Amygdala (tissue), 56 donors: ENCODE data around the gene SMIM34.
"Not testable (repeated sequence)": the region's sequence is repeated elsewhere in the genome, so short reads cannot be mapped to it uniquely, and the experiment has no call there.

Experiments
- DNase-seq, 56 donors: peaks; one replicate each; lab custom pipeline; 2025; lab: John Stamatoyannopoulos, UW

Gene SMIM34

DNA sequence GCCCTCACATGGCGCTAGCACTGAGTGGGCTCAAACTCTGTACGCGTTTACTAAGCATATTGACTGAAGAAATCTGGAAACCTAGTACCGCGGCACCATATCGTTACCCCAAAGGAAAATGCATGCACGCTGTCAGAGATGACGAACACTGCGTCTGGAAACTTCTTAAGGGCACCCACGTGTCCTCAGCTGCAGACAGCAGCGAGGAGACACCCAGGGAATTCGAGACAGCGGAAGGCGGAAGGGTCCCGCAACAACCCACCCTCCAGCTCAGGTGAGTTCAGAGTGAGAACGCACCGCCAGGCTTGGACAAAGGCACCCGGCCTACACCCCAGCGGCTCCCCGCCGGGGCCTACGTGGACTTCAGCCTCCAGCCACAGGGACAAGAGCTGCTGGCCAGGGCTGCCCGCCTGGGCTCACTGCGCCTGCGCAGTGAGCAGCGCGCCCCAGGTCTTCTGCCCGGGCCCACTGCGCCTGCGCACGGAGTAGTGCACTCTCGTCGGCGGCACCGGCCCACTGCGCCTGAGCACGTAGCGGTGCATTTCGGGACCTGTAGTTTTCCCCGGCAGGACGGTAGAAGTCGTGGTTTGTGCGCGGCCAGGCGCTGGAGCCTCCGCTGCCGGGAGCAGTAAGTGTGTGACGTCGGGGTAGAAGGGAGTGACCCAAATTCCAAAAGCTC, 48.7 kb downstream of the SMIM34 start, which contains the start of gene SMIM11:
SMIM11 (plus strand) TSS at position 568 of the 679 bp plus-strand sequence. CDS start 3,998 bp downstream, outside the sequence.
- not testable (repeated sequence) for DNase-seq

DNA sequence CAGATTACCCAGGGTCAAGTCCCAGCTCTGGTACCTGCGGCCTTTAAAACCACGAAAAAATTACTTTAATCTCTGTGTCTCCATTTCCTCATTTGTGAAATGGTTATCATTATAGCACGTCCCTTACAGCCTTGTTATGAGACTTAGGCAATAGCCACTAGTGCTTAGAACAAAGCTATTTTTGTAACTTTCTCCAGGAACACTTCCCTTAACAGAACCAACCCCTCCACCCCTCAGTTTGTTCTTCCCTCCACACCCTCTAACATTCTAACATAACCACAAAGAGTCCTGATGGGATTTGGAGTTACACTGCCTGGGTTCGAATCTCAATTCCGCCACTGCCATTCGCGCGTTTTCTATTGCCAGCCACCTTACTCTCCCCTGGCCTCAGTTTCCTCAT, 49.3 kb downstream of the SMIM34 start:
- DNase-seq: not testable (repeated sequence)

DNA sequence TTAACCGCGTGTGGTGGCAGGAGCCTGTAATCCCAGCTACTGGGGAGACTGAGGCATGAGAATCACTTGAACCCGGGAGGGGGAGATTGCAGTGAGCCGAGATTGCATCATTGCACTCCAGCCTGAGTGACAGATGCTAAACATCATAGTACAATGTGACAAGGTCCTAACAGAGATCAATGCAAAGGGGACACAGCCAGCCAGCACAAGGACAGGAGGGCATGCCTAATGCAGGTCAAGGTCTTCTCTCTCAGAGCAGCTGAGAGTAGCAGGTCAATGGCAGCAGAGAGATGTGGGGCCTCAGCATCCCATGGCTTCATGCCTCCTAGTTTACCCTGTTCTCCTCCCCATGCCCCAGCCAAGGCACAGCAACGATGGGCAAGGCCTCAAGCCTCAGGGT, 51.4 kb downstream of the SMIM34 start:
- DNase-seq: no peak

DNA sequence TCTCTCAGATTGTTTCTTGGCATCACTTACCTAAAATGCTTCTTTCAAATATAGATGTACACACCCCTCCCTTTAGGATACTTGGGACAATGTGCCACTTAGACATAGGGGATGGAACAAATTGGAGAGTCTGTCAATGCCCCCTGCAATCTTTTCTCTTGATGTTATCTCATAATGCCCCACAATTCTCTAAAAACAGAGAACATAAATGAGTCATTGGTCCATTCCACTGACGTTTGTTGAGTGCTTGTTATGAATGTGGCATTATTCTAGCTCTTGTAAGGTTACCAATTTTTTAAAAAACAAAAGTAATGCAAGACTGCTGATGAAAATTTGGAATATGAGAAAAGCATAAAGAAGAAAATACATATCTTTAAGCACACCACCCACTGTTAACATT, 54.0 kb downstream of the SMIM34 start:
- DNase-seq: no peak
